Measurements from ENCODE around the gene BIK. TPM values are rescaled to one million over a fixed set of nuclear protein-coding genes. Genes with fewer than 3 reads are reported as not detected.

Gene BIK
- total and polyA plus RNA-seq, 7 donors: not detected

DNA sequence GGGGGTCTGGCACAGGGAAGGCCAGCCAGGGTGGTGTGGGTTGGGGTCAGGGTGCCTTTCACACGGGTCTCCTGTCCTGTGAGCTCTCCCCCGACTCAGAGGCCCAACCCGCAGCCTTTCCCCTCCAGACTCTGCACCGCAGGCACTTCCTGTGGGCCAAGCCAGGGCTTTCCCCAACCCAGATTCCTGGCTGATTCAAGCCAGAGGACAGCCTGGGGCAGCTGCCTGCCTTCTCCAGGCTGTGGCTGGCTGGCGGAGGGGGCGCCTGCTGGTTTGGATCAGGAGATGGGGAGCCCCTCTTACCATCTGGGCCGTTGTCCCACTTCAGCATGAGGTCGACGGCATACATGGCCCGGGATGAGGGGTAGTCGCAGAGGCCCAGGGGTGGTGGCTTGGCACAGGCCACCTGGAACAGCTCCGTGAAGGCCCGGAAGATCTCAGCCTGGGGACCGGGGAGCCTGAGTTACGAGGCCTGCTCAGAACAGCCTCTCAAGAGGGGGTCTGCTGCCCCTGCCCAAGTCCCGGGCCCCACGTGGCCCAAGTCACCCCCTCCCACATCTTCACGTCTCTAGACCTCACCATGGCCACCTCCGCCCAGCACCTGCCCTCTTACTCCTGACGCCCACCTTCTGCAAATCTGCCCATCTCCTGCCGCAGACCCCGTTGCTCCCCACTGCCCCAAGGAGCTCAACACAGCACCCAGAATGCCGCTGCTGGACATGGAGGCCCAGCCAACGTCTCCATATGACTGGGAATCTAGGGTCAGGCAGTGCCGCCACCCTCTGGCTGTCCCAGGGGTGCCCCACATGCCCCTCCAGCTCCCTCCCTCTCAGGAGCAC, 58.1 kb downstream of the BIK start:
- intact Hi-C loops (cut with DNase I): no loop called here
- H3K36me3 ChIP-seq (ENCODE audit: insufficient read depth in 1 of 2, low read depth in 1 of 2): peaks cover 0 to 65% of the 10 kb centered on the region in 2 donors
- no peak for DNase-seq

DNA sequence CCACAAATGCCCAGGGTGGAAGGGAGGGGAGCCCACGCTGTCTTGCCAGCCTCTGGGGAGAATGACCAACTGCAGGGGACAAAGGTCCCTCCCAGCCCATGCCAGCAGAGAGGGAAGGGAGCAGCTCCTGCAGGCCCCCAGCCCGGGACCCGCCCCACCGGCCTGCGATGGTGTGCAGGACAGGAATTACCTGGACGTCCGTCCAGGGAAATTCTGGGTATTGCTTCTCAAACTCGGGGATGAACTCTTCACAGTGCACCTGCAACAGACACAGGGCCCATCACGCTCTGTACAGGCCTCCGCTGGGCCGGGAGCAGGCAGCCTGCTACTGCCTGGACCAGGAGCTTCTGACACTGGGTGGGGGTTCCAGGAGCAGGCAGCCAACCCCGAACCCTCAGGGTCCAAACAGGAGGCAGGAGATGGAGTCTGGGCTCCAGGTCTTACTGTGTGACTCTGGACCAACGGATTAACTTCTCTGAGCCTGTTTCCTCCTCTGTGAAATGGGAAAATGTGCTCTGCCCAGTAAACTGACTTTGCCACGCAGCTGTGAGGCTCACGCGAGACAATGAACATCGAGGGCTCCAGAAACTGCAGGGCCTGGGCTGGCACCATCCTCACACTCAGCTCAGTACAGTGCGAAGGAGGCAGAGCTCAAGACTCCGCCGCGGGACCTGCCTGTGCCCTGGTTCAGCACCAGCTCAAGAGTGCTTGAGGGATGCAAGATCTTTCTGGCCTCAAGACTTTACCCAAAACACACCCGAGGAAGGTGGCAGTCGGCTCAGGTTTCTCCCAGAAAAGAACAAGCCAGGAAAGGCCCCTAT, 59.0 kb downstream of the BIK start:
- intact Hi-C loops (cut with DNase I): no loop called here
- no peaks in the 10 kb centered on the region for H3K4me1 ChIP-seq
- no peak overlapping the region for H3K27ac ChIP-seq
- H3K27me3 ChIP-seq (ENCODE audit: insufficient read depth in 3 of 3, low read length in 2 of 3): no peaks in the 10 kb centered on the region
- H3K36me3 ChIP-seq (ENCODE audit: insufficient read depth in 1 of 2, low read depth in 1 of 2): peaks cover 0 to 74% of the 10 kb centered on the region in 2 donors
- ATAC-seq: no peak
- 92 to 94% (median 93%) methylated on average over 23 of the region's 23 CpGs for WGBS, 3 donors
- DNase-seq: no peak
- no peaks in the 10 kb centered on the region for H3K9me3 ChIP-seq
- H3K4me3 ChIP-seq: no peak overlapping the region
- TF ChIP-seq, protein P1, sequence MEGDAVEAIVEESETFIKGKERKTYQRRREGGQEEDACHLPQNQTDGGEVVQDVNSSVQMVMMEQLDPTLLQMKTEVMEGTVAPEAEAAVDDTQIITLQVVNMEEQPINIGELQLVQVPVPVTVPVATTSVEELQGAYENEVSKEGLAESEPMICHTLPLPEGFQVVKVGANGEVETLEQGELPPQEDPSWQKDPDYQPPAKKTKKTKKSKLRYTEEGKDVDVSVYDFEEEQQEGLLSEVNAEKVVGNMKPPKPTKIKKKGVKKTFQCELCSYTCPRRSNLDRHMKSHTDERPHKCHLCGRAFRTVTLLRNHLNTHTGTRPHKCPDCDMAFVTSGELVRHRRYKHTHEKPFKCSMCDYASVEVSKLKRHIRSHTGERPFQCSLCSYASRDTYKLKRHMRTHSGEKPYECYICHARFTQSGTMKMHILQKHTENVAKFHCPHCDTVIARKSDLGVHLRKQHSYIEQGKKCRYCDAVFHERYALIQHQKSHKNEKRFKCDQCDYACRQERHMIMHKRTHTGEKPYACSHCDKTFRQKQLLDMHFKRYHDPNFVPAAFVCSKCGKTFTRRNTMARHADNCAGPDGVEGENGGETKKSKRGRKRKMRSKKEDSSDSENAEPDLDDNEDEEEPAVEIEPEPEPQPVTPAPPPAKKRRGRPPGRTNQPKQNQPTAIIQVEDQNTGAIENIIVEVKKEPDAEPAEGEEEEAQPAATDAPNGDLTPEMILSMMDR (IDR thresholded peaks at IDR 0.05): no peak

More for the DNA sequence above, 58.1 kb downstream of the BIK start:
- no peaks in the 10 kb centered on the region for H3K9me3 ChIP-seq
- no peak overlapping the region for H3K4me3 ChIP-seq
- H3K4me1 ChIP-seq: no peaks in the 10 kb centered on the region
- no peak overlapping the region for H3K27ac ChIP-seq
- WGBS, 3 donors: 82 to 86% (median 86%) methylated on average over 24 to 25 of the region's 25 CpGs
- peak in 1 of 4 donors; percentile 26 for ATAC-seq
- TF ChIP-seq, protein P1 (IDR thresholded peaks at IDR 0.05): no peak
- no peaks in the 10 kb centered on the region for H3K27me3 ChIP-seq (ENCODE audit: insufficient read depth in 3 of 3, low read length in 2 of 3)

DNA sequence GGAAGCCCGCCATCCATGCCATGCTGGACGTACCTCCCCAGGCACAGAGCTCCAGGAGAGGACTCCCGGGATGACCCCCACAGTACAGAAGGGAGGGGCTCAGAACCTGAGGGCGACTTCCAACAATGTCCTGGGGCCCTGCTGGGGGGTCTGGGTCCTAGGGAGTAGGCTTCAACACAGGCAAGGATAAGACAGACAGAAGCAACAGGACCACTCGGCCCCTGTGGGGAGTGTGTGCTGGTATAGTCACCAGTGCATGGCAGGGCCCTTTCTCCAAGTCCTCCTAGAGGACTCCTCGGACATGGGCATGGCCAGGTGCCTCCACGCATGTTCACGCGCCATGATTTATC, 59.6 kb downstream of the BIK start:
- no peaks in the 10 kb centered on the region for H3K4me1 ChIP-seq
- TF ChIP-seq, protein P1 (IDR thresholded peaks at IDR 0.05): no peak
- WGBS, 3 donors: 92 to 95% (median 94%) methylated on average over 9 of the region's 9 CpGs
- H3K27ac ChIP-seq: no peak overlapping the region
- no peak overlapping the region for H3K4me3 ChIP-seq
- ATAC-seq: no peak
- DNase-seq: no peak
- intact Hi-C loops (cut with DNase I): no loop called here
- peaks cover 0 to 80% of the 10 kb centered on the region in 2 donors for H3K36me3 ChIP-seq (ENCODE audit: insufficient read depth in 1 of 2, low read depth in 1 of 2)
- H3K9me3 ChIP-seq: no peaks in the 10 kb centered on the region
- no peaks in the 10 kb centered on the region for H3K27me3 ChIP-seq (ENCODE audit: insufficient read depth in 3 of 3, low read length in 2 of 3)

DNA sequence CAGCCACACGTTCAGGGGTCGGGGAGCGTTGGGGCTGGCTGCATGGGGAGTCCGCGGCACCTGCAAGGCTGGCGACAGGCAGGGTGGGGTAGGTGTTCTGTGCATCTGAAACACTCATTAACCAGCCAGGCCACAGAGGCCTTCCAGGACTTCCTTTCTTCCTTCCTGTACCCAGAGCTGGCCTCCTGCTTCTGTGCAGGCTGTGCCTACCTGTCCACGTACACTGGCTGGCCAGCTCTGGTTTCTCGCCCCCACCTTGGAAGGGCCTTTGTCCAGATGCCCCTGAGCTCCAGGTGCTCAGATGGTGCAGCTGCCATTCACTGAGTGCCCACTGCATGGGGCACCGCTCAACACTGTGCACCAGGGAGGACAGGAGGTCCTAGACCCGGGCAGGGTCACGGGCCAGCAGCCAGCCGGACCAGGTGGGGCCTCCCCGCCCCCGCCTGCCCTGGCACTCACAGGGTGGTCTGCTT, 60.5 kb downstream of the BIK start:
- Histone ChIP-seq H3K27me3 (ENCODE audit: insufficient read depth in 3 of 3, low read length in 2 of 3) (no peaks in the 10 kb centered on the region), H3K9me3 (no peaks in the 10 kb centered on the region), H3K27ac (no peak overlapping the region), H3K36me3 (ENCODE audit: insufficient read depth in 1 of 2, low read depth in 1 of 2) (peaks cover 0 to 89% of the 10 kb centered on the region in 2 donors), H3K4me1 (no peaks in the 10 kb centered on the region), H3K4me3 (no peak overlapping the region)
- TF ChIP-seq, protein P1 (IDR thresholded peaks at IDR 0.05): no peak
- intact Hi-C loops (cut with DNase I): no loop called here
- DNase-seq: peak in 1 of 2 donors; percentile 43
- 74 to 82% (median 80%) methylated on average over 13 to 14 of the region's 14 CpGs for WGBS, 3 donors
- ATAC-seq: no peak
